HEK293 (cell line): ENCODE measurements around the gene NLK.
A peak's percentile ranks its signal among the peaks of the same experiment; 100 is the strongest.

Experiments
- CTCF ChIA-PET: fragments of 350-600 bp; formaldehyde crosslinking; extraction: SDS; loops from one replicate; lab custom pipeline; 2021; ENCODE audit warnings: antibody characterized with exemption; lab: Yijun Ruan, JAX
- POLR2A ChIA-PET: fragments of 300-600 bp; formaldehyde crosslinking; extraction: SDS; loops from one replicate; lab custom pipeline; 2020; ENCODE audit warnings: antibody characterized with exemption, inconsistent platforms; lab: Yijun Ruan, JAX
- H3K27ac ChIP-seq: fragments of 200-500 bp; sonication (Bioruptor generic); 2 replicates; pipeline ENCODE4 v1.5.1; 2014; ENCODE audit warnings: low read depth, low read length, control low read depth, inconsistent platforms; ENCODE audit errors: extremely low read depth
- H3K36me3 ChIP-seq, 2 experiments: fragments of 200-500 bp in 1 of 2; sonication (Bioruptor generic) in 1 of 2; 1 replicate in 1 of 2; 2 replicates in 1 of 2; pipeline ENCODE4 v1.5.1; 2014 to 2017; ENCODE audit warnings: inconsistent platforms in 2 of 2, low read length in 2 of 2; ENCODE audit not compliant: control insufficient read depth in 2 of 2, insufficient read depth in 1 of 2
- H3K4me1 ChIP-seq: fragments of 200-500 bp; sonication (Bioruptor generic); 2 replicates; pipeline ENCODE4 v1.5.1; 2014; ENCODE audit warnings: mild to moderate bottlenecking, low read length, inconsistent platforms; ENCODE audit not compliant: control insufficient read depth, insufficient read depth
- H3K4me3 ChIP-seq: 2 replicates; pipeline ENCODE4 v1.5.1; 2011; ENCODE audit warnings: low read depth, mild to moderate bottlenecking, control low read depth, low read length, moderate library complexity
- H3K9me3 ChIP-seq: fragments of 200-500 bp; sonication (Bioruptor generic); 2 replicates; pipeline ENCODE4 v1.5.1; 2014; ENCODE audit warnings: low read depth, low read length, inconsistent platforms; ENCODE audit not compliant: control insufficient read depth, insufficient read depth
- BCL11A ChIP-seq: fragments of 450-650 bp; formaldehyde crosslinking; IDR thresholded peaks from 2 replicates; pipeline ENCODE4 v1.5.1; 2016; ENCODE audit warnings: low read depth, missing biosample characterization, missing genetic modification characterization
- FEZF1 ChIP-seq: fragments of 450-650 bp; formaldehyde crosslinking; IDR thresholded peaks from 2 replicates; pipeline ENCODE4 v1.5.1; 2016; ENCODE audit warnings: missing biosample characterization, missing genetic modification characterization
- GFI1B ChIP-seq: fragments of 450-650 bp; formaldehyde crosslinking; IDR thresholded peaks from 2 replicates; pipeline ENCODE4 v1.5.1; 2016; ENCODE audit warnings: missing biosample characterization, missing genetic modification characterization
- GLI2 ChIP-seq: fragments of 450-650 bp; formaldehyde crosslinking; IDR thresholded peaks from 2 replicates; pipeline ENCODE4; 2017; ENCODE audit warnings: missing biosample characterization, missing genetic modification characterization, low read depth, borderline replicate concordance
- KLF17 ChIP-seq: fragments of 450-650 bp; formaldehyde crosslinking; IDR thresholded peaks from 2 replicates; pipeline ENCODE4 v1.5.1; 2016; ENCODE audit warnings: missing biosample characterization, missing genetic modification characterization
- OSR2 ChIP-seq: fragments of 450-650 bp; formaldehyde crosslinking; IDR thresholded peaks from 2 replicates; pipeline ENCODE4 v1.5.1; 2016; ENCODE audit warnings: missing biosample characterization, missing genetic modification characterization
- PRDM6 ChIP-seq: fragments of 450-650 bp; formaldehyde crosslinking; IDR thresholded peaks from 2 replicates; pipeline ENCODE4 v1.5.1; 2017; ENCODE audit warnings: missing biosample characterization, missing genetic modification characterization
- REPIN1 ChIP-seq: fragments of 450-650 bp; formaldehyde crosslinking; IDR thresholded peaks from 2 replicates; pipeline ENCODE4 v1.5.1; 2017; ENCODE audit warnings: missing biosample characterization, missing genetic modification characterization, low read depth
- SCRT2 ChIP-seq: fragments of 450-650 bp; formaldehyde crosslinking; IDR thresholded peaks from 2 replicates; pipeline ENCODE4 v1.5.1; 2016; ENCODE audit warnings: missing biosample characterization, missing genetic modification characterization
- SP7 ChIP-seq: fragments of 450-650 bp; formaldehyde crosslinking; IDR thresholded peaks from 2 replicates; pipeline ENCODE4 v1.5.1; 2016; ENCODE audit warnings: missing biosample characterization, missing genetic modification characterization
- TRIM28 ChIP-seq: IDR thresholded peaks from 2 replicates; pipeline ENCODE4 v1.6.1; 2011; ENCODE audit warnings: low read length, control low read depth, borderline replicate concordance
- WT1 ChIP-seq: fragments of 450-650 bp; formaldehyde crosslinking; IDR thresholded peaks from 2 replicates; pipeline ENCODE4 v1.5.1; 2016; ENCODE audit warnings: missing biosample characterization, missing genetic modification characterization
- ZFP37 ChIP-seq: fragments of 450-650 bp; formaldehyde crosslinking; IDR thresholded peaks from 2 replicates; pipeline ENCODE4 v1.5.1; 2016; ENCODE audit warnings: missing biosample characterization, missing genetic modification characterization
- ZNF184 ChIP-seq: fragments of 450-650 bp; IDR thresholded peaks from 2 replicates; pipeline ENCODE4 v1.5.1; 2018; ENCODE audit warnings: missing biosample characterization, mild to moderate bottlenecking, missing genetic modification characterization
- ZNF221 ChIP-seq: fragments of 450-650 bp; formaldehyde crosslinking; IDR thresholded peaks from 2 replicates; pipeline ENCODE4 v1.5.1; 2017; ENCODE audit warnings: missing biosample characterization, missing genetic modification characterization, borderline replicate concordance
- ZNF24 ChIP-seq: fragments of 450-650 bp; formaldehyde crosslinking; IDR thresholded peaks from 2 replicates; pipeline ENCODE4 v1.5.1; 2016; ENCODE audit warnings: missing biosample characterization, missing genetic modification characterization
- ZNF341 ChIP-seq: fragments of 450-650 bp; formaldehyde crosslinking; IDR thresholded peaks from 2 replicates; pipeline ENCODE4; 2016; ENCODE audit warnings: low read depth, missing biosample characterization, missing genetic modification characterization
- ZNF596 ChIP-seq: fragments of 450-650 bp; IDR thresholded peaks from 2 replicates; pipeline ENCODE4 v1.5.0; 2018; ENCODE audit warnings: missing biosample characterization, mild to moderate bottlenecking, missing genetic modification characterization, moderate library complexity
- ZNF629 ChIP-seq: fragments of 450-650 bp; formaldehyde crosslinking; IDR thresholded peaks from 2 replicates; pipeline ENCODE4 v1.5.1; 2017; ENCODE audit warnings: missing biosample characterization, missing genetic modification characterization
- ZNF645 ChIP-seq: fragments of 450-650 bp; formaldehyde crosslinking; IDR thresholded peaks from 2 replicates; pipeline ENCODE4; 2016; ENCODE audit warnings: missing biosample characterization, missing genetic modification characterization
- ZNF654 ChIP-seq: fragments of 450-650 bp; formaldehyde crosslinking; IDR thresholded peaks from 2 replicates; pipeline ENCODE4 v1.5.1; 2016; ENCODE audit warnings: low read depth, missing biosample characterization, missing genetic modification characterization
- ZNF664 ChIP-seq: fragments of 450-650 bp; formaldehyde crosslinking; IDR thresholded peaks from 2 replicates; pipeline ENCODE4 v1.5.1; 2016; ENCODE audit warnings: missing biosample characterization, missing genetic modification characterization
- ZNF692 ChIP-seq: fragments of 450-650 bp; formaldehyde crosslinking; IDR thresholded peaks from 2 replicates; pipeline ENCODE4 v1.5.1; 2016; ENCODE audit warnings: missing biosample characterization, missing genetic modification characterization
- ZNF792 ChIP-seq: fragments of 450-650 bp; formaldehyde crosslinking; IDR thresholded peaks from 2 replicates; pipeline ENCODE4 v1.5.1; 2016; ENCODE audit warnings: missing biosample characterization, missing genetic modification characterization
- ZSCAN4 ChIP-seq: fragments of 450-650 bp; formaldehyde crosslinking; IDR thresholded peaks from 2 replicates; pipeline ENCODE4 v1.5.1; 2017; ENCODE audit warnings: missing biosample characterization, missing genetic modification characterization

NLK gene

GRCh38 chr17:28055546-28056275 is 13.2 kb downstream of the NLK start:
- no peaks in the 10 kb centered on the region for H3K36me3 ChIP-seq
- H3K27ac ChIP-seq = no peak overlapping the region
- ChIA-PET CTCF (interaction anchor here (0.6 to 1.9 kb wide), 4 partner anchors 15 to 296 kb away, joined by 3 to 6 read pairs (median 4); no protein-coding TSS in a partner anchor), POLR2A (interaction anchor here (0.6 to 0.7 kb wide), 2 partner anchors 364 to 598 kb away, joined by 5 read pairs; no protein-coding TSS in a partner anchor)
- TF ChIP-seq ZNF184 (tag by site-specific recombination) (no peak), ZNF664 (tag by site-specific recombination) (peak; percentile 78; the same call in 1 of the 2 replicates), REPIN1 (tag by site-specific recombination) (no peak)
- H3K9me3 ChIP-seq = no peaks in the 10 kb centered on the region
- H3K4me1 ChIP-seq = peaks cover 32% of the 10 kb centered on the region
- H3K4me3 ChIP-seq = no peak overlapping the region

- ChIA-PET CTCF (interaction anchor here (0.6 kb wide), 1 partner anchor 15 kb away, joined by 4 read pairs; no protein-coding TSS in a partner anchor), POLR2A (no interaction called here)
- no peak for TF ChIP-seq BCL11A (tag by site-specific recombination)
- no peak for TF ChIP-seq ZNF24 (tag by site-specific recombination)
- no peak for TF ChIP-seq ZNF645 (tag by site-specific recombination)
- TF ChIP-seq GFI1B = no peak
- TF ChIP-seq ZFP37 (tag by site-specific recombination) = no peak
- TF ChIP-seq ZNF341 (tag by site-specific recombination) = no peak
- TF ChIP-seq ZNF596 = no peak
- TF ChIP-seq WT1 = no peak
- no peak for TF ChIP-seq ZNF792 (tag by site-specific recombination)
- TF ChIP-seq GLI2 (tag by site-specific recombination) = no peak
- Histone ChIP-seq H3K36me3 (no peaks in the 10 kb centered on the region), H3K9me3 (no peaks in the 10 kb centered on the region), H3K4me3 (no peak overlapping the region), H3K4me1 (peaks cover 32% of the 10 kb centered on the region), H3K27ac (no peak overlapping the region)
Observed at GRCh38 chr17:28056276-28056620, 13.8 kb downstream of the NLK start.

- Histone ChIP-seq H3K27ac (no peak overlapping the region), H3K9me3 (no peaks in the 10 kb centered on the region), H3K4me3 (no peak overlapping the region)
- CTCF ChIA-PET = interaction anchor here (0.7 to 1.5 kb wide), 3 partner anchors 11 to 37 kb away, joined by 3 read pairs; no protein-coding TSS in a partner anchor
- TF ChIP-seq TRIM28 (peak; percentile 76; the same call in 1 of the 2 replicates), FEZF1 (tag by site-specific recombination) (0 out of 2 replicates have a peak, but pooled peaks have one; percentile 9), ZNF629 (peak; percentile 40; the same call in 1 of the 2 replicates), SP7 (tag by site-specific recombination) (0 out of 2 replicates have a peak, but pooled peaks have one; percentile 29), SCRT2 (tag by site-specific recombination) (peak; percentile 49; the same call in 1 of the 2 replicates), ZNF692 (tag by site-specific recombination) (no peak), KLF17 (tag by site-specific recombination) (peak; percentile 22; the same call in 1 of the 2 replicates), ZNF654 (tag by site-specific recombination) (0 out of 2 replicates have a peak, but pooled peaks have one; percentile 3), ZNF221 (tag by site-specific recombination) (no peak), OSR2 (peak; percentile 56; the same call in 1 of the 2 replicates), PRDM6 (tag by site-specific recombination) (peak; percentile 56), ZSCAN4 (tag by site-specific recombination) (no peak)
- TF ChIP-seq, all 188 proteins: peak for 9
- Histone ChIP-seq H3K4me1 (peaks cover 30% of the 10 kb centered on the region), H3K36me3 (no peaks in the 10 kb centered on the region)
- POLR2A ChIA-PET = interaction anchor here (2.3 kb wide), 1 partner anchor 17 kb away, joined by 8 read pairs; no protein-coding TSS in a partner anchor
Observed at GRCh38 chr17:28057731-28058246, 15.3 kb downstream of the NLK start.
